Astrocyte of the cerebellum (primary cell): ENCODE results near the gene RNU7-1.

Experiments
- DNase-seq: peaks from one replicate; pipeline ENCODE4 v3.0.0-alpha.2; 2011; ENCODE audit warnings: low read depth
- H3K4me3 ChIP-seq: 2 replicates; pipeline ENCODE4 v1.5.1; 2011; ENCODE audit warnings: mild to moderate bottlenecking, low read depth, low read length, moderate library complexity
- in situ Hi-C: cut with HindIII; loops from 2 replicates; pipeline ENCODE4 v1.10.0; 2017; ENCODE audit warnings: low sequenced_read_pairs
- TF ChIP-seq, protein P1 (sequence below): IDR thresholded peaks from 2 replicates; pipeline ENCODE4 v1.5.1; 2012; ENCODE audit warnings: low read length, low read depth, moderate library complexity, mild to moderate bottlenecking; ENCODE audit errors: missing control alignments

The RNU7-1 gene

DNA sequence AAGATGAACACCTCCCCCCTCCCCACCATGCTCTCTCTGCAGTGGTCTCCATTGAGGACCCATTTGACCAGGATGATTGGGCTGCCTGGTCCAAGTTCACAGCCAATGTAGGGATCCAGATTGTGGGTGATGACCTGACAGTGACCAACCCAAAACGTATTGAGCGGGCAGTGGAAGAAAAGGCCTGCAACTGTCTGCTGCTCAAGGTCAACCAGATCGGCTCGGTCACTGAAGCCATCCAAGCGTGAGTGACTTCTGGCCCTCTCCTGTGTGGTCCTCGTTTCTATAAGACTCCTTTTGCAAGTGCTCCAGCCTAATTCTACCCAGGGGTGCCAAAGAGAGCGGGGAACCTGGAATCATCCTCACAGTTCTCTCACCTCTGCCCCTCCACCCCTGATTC is 22.1 kb upstream of the RNU7-1 start:
- no peak for DNase-seq
- TF ChIP-seq, protein P1, sequence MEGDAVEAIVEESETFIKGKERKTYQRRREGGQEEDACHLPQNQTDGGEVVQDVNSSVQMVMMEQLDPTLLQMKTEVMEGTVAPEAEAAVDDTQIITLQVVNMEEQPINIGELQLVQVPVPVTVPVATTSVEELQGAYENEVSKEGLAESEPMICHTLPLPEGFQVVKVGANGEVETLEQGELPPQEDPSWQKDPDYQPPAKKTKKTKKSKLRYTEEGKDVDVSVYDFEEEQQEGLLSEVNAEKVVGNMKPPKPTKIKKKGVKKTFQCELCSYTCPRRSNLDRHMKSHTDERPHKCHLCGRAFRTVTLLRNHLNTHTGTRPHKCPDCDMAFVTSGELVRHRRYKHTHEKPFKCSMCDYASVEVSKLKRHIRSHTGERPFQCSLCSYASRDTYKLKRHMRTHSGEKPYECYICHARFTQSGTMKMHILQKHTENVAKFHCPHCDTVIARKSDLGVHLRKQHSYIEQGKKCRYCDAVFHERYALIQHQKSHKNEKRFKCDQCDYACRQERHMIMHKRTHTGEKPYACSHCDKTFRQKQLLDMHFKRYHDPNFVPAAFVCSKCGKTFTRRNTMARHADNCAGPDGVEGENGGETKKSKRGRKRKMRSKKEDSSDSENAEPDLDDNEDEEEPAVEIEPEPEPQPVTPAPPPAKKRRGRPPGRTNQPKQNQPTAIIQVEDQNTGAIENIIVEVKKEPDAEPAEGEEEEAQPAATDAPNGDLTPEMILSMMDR = no peak
- no peak overlapping the region for H3K4me3 ChIP-seq
- in situ Hi-C loops = no loop called here

DNA sequence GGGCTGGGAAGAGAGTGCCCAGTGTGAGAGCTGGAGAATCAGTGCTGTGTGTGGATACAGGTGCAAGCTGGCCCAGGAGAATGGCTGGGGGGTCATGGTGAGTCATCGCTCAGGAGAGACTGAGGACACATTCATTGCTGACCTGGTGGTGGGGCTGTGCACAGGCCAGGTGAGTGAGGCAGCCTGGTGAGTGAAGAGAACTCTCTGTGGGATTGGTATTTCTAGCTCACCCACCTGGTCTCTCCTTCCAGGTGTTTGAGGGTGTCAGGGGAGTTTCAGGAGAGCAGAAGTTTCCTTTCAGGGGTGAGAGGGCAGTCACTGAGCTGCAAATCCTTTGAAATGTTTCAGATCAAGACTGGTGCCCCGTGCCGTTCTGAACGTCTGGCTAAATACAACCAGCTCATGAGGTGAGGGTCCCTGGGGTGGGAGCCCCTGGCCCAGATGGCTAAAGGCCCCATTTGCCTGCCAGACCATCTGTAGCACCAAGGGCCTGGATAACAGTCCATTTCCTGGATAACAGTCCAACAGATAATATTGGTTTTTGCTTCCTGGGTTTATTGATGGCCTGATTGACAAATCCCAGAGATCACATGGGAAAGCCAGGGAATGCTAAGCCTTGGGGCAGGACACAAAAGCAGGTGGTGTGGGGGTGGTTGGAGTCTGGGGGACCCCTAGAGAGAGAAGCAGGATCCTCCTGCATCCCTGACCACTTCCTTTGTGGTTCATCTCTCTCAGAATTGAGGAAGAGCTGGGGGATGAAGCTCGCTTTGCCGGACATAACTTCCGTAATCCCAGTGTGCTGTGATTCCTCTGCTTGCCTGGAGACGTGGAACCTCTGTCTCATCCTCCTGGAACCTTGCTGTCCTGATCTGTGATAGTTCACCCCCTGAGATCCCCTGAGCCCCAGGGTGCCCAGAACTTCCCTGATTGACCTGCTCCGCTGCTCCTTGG is 21.3 kb upstream of the RNU7-1 start:
- in situ Hi-C loops = no loop called here
- TF ChIP-seq, protein P1 = no peak
- no peak overlapping the region for H3K4me3 ChIP-seq
- no peak for DNase-seq

DNA sequence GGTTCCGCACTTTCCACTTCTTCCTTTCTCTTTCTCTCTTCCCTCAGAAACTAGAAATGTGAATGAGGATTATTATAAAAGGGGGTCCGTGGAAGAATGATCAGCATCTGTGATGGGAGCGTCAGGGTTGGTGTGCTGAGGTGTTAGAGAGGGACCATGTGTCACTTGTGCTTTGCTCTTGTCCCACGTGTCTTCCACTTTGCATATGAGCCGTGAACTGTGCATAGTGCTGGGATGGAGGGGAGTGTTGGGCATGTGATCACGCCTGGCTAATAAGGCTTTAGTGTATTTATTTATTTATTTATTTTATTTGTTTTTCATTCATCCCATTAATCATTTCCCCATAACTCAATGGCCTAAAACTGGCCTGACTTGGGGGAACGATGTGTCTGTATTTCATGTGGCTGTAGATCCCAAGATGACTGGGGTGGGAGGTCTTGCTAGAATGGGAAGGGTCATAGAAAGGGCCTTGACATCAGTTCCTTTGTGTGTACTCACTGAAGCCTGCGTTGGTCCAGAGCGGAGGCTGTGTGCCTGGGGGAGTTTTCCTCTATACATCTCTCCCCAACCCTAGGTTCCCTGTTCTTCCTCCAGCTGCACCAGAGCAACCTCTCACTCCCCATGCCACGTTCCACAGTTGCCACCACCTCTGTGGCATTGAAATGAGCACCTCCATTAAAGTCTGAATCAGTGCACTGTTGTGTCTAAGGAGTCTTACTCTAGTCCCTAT is 20.4 kb upstream of the RNU7-1 start:
- no peak for DNase-seq
- H3K4me3 ChIP-seq = no peak overlapping the region
- in situ Hi-C loops = no loop called here
- TF ChIP-seq, protein P1 = no peak

DNA sequence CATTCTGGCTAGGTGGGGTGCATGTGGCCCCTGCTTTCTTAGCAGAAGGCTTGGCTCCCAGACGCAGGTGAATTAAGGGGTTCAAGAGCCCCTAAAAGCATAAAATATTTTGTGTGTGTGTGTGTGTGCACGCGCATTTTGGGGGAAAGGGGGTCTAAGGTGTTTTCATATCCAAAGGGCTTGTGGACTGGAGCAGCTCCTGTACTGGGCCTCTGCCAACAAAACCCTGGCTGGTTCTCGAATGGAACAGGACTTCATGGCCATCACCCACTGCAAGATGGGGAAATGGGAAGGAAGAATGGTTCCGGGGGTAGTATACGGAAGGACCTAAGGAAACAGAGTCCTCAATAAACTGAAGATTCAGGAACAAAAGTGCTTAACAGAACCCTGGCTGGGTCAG is 19.8 kb upstream of the RNU7-1 start:
- no peak for DNase-seq
- no peak overlapping the region for H3K4me3 ChIP-seq
- TF ChIP-seq, protein P1 = no peak
- in situ Hi-C loops = no loop called here

DNA sequence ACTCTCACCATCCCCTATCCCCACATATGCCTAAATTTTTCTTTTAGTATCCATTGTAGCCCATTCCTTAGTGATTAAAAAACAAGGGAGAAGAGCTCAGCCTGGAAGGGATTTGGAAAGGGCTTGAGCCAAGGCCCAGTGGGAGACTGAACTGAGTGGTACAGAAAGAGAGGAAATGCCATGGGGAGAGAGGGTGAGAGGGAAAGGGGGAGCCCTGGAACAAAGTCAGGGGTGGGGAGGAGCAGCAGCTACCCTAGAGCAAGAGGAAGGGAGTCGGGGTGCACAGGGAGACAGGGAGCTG is 18.4 kb upstream of the RNU7-1 start:
- in situ Hi-C loops = no loop called here
- peak overlapping the region; percentile 96 for H3K4me3 ChIP-seq

DNA sequence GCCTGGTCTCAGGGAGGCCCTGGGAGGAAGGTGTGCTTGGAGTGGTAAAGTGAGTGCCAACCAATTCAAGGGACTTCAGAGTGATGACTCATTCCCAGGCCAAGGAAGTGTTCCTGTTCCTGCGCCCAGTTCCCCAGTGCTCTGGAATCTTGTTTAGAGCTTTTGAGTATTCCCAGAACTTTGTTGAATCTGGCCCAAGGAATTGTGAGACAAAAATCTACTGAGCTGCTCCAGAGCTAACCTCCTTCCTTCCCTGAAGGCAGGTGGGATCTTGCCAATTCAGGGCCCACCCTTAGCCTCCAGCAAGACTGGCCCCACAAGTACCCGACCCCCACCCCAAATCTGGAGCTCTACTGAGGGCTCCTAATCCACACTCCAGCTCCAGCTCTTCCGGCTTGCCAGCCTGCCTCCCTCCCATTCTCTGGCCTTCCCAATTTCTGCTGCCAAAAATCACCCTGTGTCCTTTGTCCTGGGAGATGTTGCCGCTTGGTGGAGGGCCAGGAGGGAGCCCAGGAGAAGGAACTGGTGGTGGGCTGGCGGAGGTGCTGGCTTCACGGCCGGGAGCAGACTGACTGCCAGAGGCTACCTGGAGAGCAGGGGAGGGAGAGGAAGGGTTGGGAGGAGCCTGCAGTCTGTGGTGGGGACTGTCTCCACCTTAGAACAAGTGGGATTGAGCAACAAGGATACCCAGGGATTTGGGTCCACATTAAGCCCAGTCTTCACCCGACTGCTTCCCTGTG is 17.9 kb upstream of the RNU7-1 start:
- peak overlapping the region; percentile 96 for H3K4me3 ChIP-seq
- in situ Hi-C loops = no loop called here
- TF ChIP-seq, protein P1 = no peak
- no peak for DNase-seq

More for the DNA sequence above, 18.4 kb upstream of the RNU7-1 start:
- no peak for DNase-seq
- TF ChIP-seq, protein P1 = no peak
